ENCODE results near the gene HRC. TPM values are rescaled to one million over a fixed set of nuclear protein-coding genes. Genes with fewer than 3 reads are reported as not detected.

HRC gene
- total RNA-seq, 2 experiments from 2014 or later = not detected

GRCh38 chr19:49118565-49119410, 36.4 kb downstream of the HRC start, which contains the start of gene C19orf73:
TSS of gene C19orf73 (minus strand) at chr19:49119143. CDS start at chr19:49119022, 121 bp downstream.
- ChIA-PET CTCF (interaction anchor here (1.2 to 1.6 kb wide), 2 partner anchors 21 kb away, joined by 6 to 7 read pairs; no protein-coding TSS in a partner anchor), POLR2A (no interaction called here)

DNA sequence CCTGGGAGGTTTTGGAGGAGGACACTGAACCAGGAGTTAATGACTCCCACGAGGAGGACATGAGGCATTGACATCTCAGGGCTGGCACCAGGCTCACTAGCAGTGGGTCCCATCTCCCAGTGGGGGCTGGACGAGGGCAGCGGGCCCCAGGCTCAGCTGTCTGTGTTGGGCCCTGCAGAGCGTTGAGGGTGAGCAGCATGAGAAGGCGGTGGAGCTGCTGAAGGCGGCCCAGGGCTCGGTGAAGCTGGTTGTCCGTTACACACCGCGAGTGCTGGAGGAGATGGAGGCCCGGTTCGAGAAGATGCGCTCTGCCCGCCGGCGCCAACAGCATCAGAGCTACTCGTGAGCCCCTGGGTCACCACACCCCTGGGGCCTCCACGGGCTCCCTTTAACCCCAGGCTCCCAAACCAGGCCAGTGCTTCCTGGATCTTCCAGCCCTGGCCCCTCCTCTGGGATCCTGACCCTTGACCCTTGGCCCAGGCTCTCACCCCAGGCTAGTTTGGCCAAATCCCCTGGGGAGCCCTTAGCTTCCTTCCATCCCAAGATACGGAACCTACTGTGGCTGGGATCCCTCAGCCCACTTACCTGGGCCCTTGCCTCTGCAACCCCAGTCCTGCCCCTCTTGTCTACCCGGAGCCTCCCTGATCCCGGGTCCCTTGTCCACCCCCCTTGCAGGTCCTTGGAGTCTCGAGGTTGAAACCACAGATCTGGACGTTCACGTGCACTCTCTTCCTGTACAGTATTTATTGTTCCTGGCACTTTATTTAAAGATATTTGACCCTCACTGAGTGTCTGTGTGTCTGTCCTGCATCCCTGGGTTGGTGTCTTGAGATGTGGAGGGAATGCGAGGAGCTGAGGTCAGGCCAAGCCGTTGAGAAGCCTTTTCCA, 37.3 kb downstream of the HRC start:
- no peaks in the 10 kb centered on the region for H3K9me3 Mint-ChIP-seq (ENCODE audit: insufficient read depth)
- DNase-seq (no peak), ATAC-seq (no peak)
- peak overlapping the region; percentile 82 for H3K27ac Mint-ChIP-seq
- H3K4me3 Mint-ChIP-seq = peak overlapping the region; percentile 82
- CTCF ChIA-PET = interaction anchor here (1.0 to 1.6 kb wide), 4 partner anchors 12 to 124 kb away, joined by 3 to 9 read pairs (median 5); partner anchors contain the start of gene RUVBL2
- POLR2A ChIA-PET = interaction anchor here (0.9 to 1.0 kb wide), 2 partner anchors 10 to 124 kb away, joined by 3 read pairs; partner anchors contain the start of gene RUVBL2
- H3K4me1 Mint-ChIP-seq (ENCODE audit: low read depth) = peaks cover 39% of the 10 kb centered on the region
- peaks cover 16% of the 10 kb centered on the region for H3K27me3 Mint-ChIP-seq (ENCODE audit: low read depth)
- H3K36me3 Mint-ChIP-seq (ENCODE audit: low read depth) = peaks cover 6% of the 10 kb centered on the region

More at GRCh38 chr19:49118565-49119410, 36.4 kb downstream of the HRC start, which contains the start of gene C19orf73:
- Mint-ChIP-seq H3K27ac (peak within 1 kb of the TSS; percentile 82), H3K4me3 (peak within 1 kb of the TSS; percentile 82), H3K9me3 (ENCODE audit: insufficient read depth) (no peaks in the 10 kb centered on the region), H3K27me3 (ENCODE audit: low read depth) (peaks cover 18% of the 10 kb centered on the region), H3K36me3 (ENCODE audit: low read depth) (peaks cover 6% of the 10 kb centered on the region), H3K4me1 (ENCODE audit: low read depth) (peaks cover 33% of the 10 kb centered on the region)
- peak; percentile 81 for ATAC-seq
- peak; percentile 96 for DNase-seq

DNA sequence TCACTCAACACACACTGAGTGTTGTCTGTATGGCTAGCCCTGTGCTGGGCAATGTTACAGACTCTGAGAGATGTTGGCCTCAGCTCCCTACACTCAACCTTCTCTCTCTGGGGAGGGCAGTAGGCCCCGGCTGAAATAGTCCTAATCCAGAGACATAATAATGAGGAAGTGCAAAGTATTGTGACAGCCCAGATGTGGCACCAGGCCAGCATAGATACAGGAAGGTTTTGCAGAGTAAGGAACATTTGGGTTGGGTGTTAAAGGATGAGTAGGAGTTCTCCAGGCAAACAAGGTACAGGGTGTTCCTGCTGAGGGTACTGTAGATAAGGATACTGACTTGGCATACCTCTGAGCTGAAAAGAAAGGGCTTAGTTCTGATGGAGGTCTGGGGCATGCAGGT, 38.7 kb downstream of the HRC start:
- peaks cover 13% of the 10 kb centered on the region for H3K27me3 Mint-ChIP-seq (ENCODE audit: low read depth)
- peak overlapping the region; percentile 43 for H3K4me3 Mint-ChIP-seq
- ChIA-PET POLR2A (no interaction called here), CTCF (interaction anchor here (1.4 to 1.6 kb wide), 2 partner anchors 11 to 123 kb away, joined by 3 to 9 read pairs; partner anchors contain the start of gene RUVBL2)
- peaks cover 6% of the 10 kb centered on the region for H3K36me3 Mint-ChIP-seq (ENCODE audit: low read depth)
- H3K4me1 Mint-ChIP-seq (ENCODE audit: low read depth) = peaks cover 39% of the 10 kb centered on the region
- no peaks in the 10 kb centered on the region for H3K9me3 Mint-ChIP-seq (ENCODE audit: insufficient read depth)
- no peak for DNase-seq
- H3K27ac Mint-ChIP-seq = peak overlapping the region; percentile 11
- ATAC-seq = no peak

- Mint-ChIP-seq H3K27me3 (ENCODE audit: low read depth) (peaks cover 2% of the 10 kb centered on the region), H3K27ac (no peak overlapping the region), H3K4me1 (ENCODE audit: low read depth) (peaks cover 32% of the 10 kb centered on the region), H3K36me3 (ENCODE audit: low read depth) (peaks cover 6% of the 10 kb centered on the region), H3K4me3 (peak overlapping the region; percentile 74), H3K9me3 (ENCODE audit: insufficient read depth) (no peaks in the 10 kb centered on the region)
- CTCF ChIA-PET = interaction anchor here (0.7 to 7.3 kb wide), 22 partner anchors 9 to 220 kb away, joined by 3 to 94 read pairs (median 4); partner anchors contain the start of genes CD37, CGB7, GYS1 and RUVBL2
- peak; percentile 61 for DNase-seq
- no peak for ATAC-seq
- POLR2A ChIA-PET = interaction anchor here (1.0 to 1.2 kb wide), 2 partner anchors 16 to 24 kb away, joined by 3 to 4 read pairs; no protein-coding TSS in a partner anchor
These were observed 40.4 kb downstream of the HRC start for GRCh38 chr19:49114630-49115363.

DNA sequence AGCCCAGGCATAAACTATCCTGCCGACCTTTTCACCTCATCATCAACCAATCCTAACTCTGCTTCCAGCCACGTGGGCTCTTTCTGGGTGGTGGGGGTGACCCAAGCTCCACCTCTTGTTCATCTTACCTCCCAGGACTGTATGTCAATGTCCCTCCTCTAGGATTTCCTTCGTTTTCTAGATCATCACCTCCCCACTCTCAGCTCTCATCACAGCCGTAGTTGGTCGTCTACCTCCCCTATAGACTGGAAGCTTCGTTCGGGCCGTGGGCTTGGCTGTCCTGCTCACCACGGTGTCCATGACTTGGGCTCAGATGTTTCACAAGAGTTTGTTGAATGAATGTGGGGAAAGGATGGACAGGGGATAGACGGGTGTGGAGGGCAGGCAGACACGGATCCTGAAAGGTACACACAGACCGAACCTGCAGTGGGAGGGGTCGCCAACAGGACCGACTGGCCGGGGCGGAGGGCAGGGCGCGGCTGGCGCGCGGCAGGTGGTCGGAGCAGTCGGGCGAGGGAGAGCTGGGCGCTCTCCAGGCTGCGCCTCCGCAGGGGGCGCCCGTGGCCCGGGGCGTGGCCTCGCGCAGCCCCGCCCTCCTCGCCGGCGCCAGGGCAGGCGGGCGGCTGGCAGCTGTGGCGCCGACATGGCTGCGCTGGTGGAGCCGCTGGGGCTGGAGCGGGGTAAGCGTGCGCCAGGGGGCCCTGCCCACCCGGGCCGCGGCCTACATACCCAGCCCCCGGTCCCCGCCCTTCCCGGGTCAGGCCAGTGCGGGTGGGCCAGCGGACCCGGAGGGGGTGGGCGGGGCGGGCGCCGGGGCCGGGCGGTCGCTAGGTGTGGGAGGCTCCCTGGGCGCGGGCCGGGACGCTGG, 41.2 kb downstream of the HRC start, which contains the start of gene LIN7B:
TSS of gene LIN7B (plus strand) at position 609 of the 868 bp plus-strand sequence. CDS start at position 644, 35 bp downstream.
- ATAC-seq = peak; percentile 77

GRCh38 chr19:49111218-49111998, 43.8 kb downstream of the HRC start:
- no peaks in the 10 kb centered on the region for H3K9me3 Mint-ChIP-seq (ENCODE audit: insufficient read depth)
- CTCF ChIA-PET = interaction anchor here (1.0 to 7.3 kb wide), 3 partner anchors 12 to 35 kb away, joined by 3 to 94 read pairs (median 6); no protein-coding TSS in a partner anchor
- POLR2A ChIA-PET = no interaction called here

More for the DNA sequence above, 41.2 kb downstream of the HRC start, which contains the start of gene LIN7B:
- Mint-ChIP-seq H3K9me3 (ENCODE audit: insufficient read depth) (no peaks in the 10 kb centered on the region), H3K27ac (peak within 1 kb of the TSS; percentile 75), H3K4me3 (peak within 1 kb of the TSS; percentile 80), H3K36me3 (ENCODE audit: low read depth) (peaks cover 11% of the 10 kb centered on the region), H3K27me3 (ENCODE audit: low read depth) (no peaks in the 10 kb centered on the region), H3K4me1 (ENCODE audit: low read depth) (peaks cover 32% of the 10 kb centered on the region)
- DNase-seq = peak; percentile 76
- ChIA-PET CTCF (interaction anchor here (0.7 to 7.3 kb wide), 29 partner anchors 8 to 221 kb away, joined by 3 to 94 read pairs (median 4); partner anchors contain the start of genes CD37, CGB7, GYS1 and RUVBL2), POLR2A (interaction anchor here (1.0 to 1.2 kb wide), 2 partner anchors 15 to 24 kb away, joined by 3 to 4 read pairs; no protein-coding TSS in a partner anchor)

DNA sequence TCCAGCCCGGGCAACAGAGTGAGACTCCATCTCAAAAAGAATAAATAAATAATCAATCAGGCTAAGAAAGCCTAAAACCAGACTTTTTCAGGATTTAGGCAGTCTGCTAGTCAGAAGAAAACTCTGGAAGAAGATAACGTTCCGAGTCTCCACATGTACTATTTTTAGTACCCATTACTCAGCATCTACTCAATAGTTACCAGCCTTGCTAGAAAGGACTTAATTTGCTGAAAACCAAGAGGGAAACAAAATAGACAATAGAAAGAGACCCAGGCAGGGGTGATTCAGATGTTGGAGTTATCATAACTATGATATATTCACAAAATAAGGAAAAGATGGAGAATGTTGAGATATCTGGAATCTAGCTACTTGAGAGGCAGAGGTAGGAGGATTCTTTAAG, 44.6 kb downstream of the HRC start:
- Mint-ChIP-seq H3K36me3 (ENCODE audit: low read depth) (peaks cover 33% of the 10 kb centered on the region), H3K9me3 (ENCODE audit: insufficient read depth) (no peaks in the 10 kb centered on the region), H3K27ac (no peak overlapping the region), H3K4me1 (ENCODE audit: low read depth) (peaks cover 18% of the 10 kb centered on the region), H3K4me3 (no peak overlapping the region), H3K27me3 (ENCODE audit: low read depth) (no peaks in the 10 kb centered on the region)
- DNase-seq (no peak), ATAC-seq (no peak)
- CTCF ChIA-PET = interaction anchor here (1.0 to 7.3 kb wide), 3 partner anchors 12 to 36 kb away, joined by 3 to 94 read pairs (median 6); no protein-coding TSS in a partner anchor
- POLR2A ChIA-PET = no interaction called here

More at GRCh38 chr19:49111218-49111998, 43.8 kb downstream of the HRC start:
- peaks cover 21% of the 10 kb centered on the region for H3K4me1 Mint-ChIP-seq (ENCODE audit: low read depth)
- H3K36me3 Mint-ChIP-seq (ENCODE audit: low read depth) = peaks cover 29% of the 10 kb centered on the region
- no peak overlapping the region for H3K4me3 Mint-ChIP-seq
- ATAC-seq (no peak), DNase-seq (no peak)
- H3K27me3 Mint-ChIP-seq (ENCODE audit: low read depth) = no peaks in the 10 kb centered on the region
- no peak overlapping the region for H3K27ac Mint-ChIP-seq

GRCh38 chr19:49109569-49110233, 45.5 kb downstream of the HRC start:
- ATAC-seq (no peak), DNase-seq (no peak)
- ChIA-PET POLR2A (no interaction called here), CTCF (interaction anchor here (7.3 kb wide), 1 partner anchor 11 kb away, joined by 94 read pairs; no protein-coding TSS in a partner anchor)
- Mint-ChIP-seq H3K4me1 (ENCODE audit: low read depth) (peaks cover 13% of the 10 kb centered on the region), H3K27ac (no peak overlapping the region), H3K4me3 (no peak overlapping the region), H3K36me3 (ENCODE audit: low read depth) (peaks cover 42% of the 10 kb centered on the region), H3K27me3 (ENCODE audit: low read depth) (no peaks in the 10 kb centered on the region), H3K9me3 (ENCODE audit: insufficient read depth) (no peaks in the 10 kb centered on the region)

- Mint-ChIP-seq H3K4me3 (no peak overlapping the region), H3K9me3 (ENCODE audit: insufficient read depth) (no peaks in the 10 kb centered on the region), H3K27ac (no peak overlapping the region), H3K4me1 (ENCODE audit: low read depth) (peaks cover 12% of the 10 kb centered on the region), H3K36me3 (ENCODE audit: low read depth) (peaks cover 48% of the 10 kb centered on the region), H3K27me3 (ENCODE audit: low read depth) (no peaks in the 10 kb centered on the region)
- no peak for DNase-seq
- POLR2A ChIA-PET = no interaction called here
- no peak for ATAC-seq
- CTCF ChIA-PET = interaction anchor here (7.3 kb wide), 1 partner anchor 10 kb away, joined by 94 read pairs; no protein-coding TSS in a partner anchor
These were observed 46.1 kb downstream of the HRC start for GRCh38 chr19:49109051-49109450.
